Middle frontal gyrus (tissue), 1 donor: ENCODE results near the gene UNC5A.
"Not testable (repeated sequence)": the region's sequence is repeated elsewhere in the genome, so short reads cannot be mapped to it uniquely, and the experiment has no call there.

Experiments used
- DNase-seq: peaks from one replicate; pipeline ENCODE4 v3.0.0-alpha.2; 2015; ENCODE audit warnings: low spot score; ENCODE audit errors: extremely low spot score

UNC5A gene

GRCh38 chr5:176862330-176862995 lies 52.1 kb downstream of the UNC5A start:
- DNase-seq = no peak

- DNase-seq = no peak
These were observed 52.8 kb downstream of the UNC5A start for GRCh38 chr5:176863041-176863764.

GRCh38 chr5:176863765-176864098 lies 53.4 kb downstream of the UNC5A start:
- no peak for DNase-seq

GRCh38 chr5:176864755-176865154 lies 54.4 kb downstream of the UNC5A start:
- no peak for DNase-seq

- DNase-seq = no peak
These were observed 55.6 kb downstream of the UNC5A start for GRCh38 chr5:176865964-176866363.

GRCh38 chr5:176866707-176867310 lies 56.5 kb downstream of the UNC5A start:
- DNase-seq = no peak

GRCh38 chr5:176868126-176868525 lies 57.8 kb downstream of the UNC5A start:
- DNase-seq = no peak

- DNase-seq = no peak
These were observed 58.4 kb downstream of the UNC5A start for GRCh38 chr5:176868731-176869130.

- no peak for DNase-seq
These were observed 59.2 kb downstream of the UNC5A start for GRCh38 chr5:176869501-176870109.

- DNase-seq = no peak
These were observed 59.8 kb downstream of the UNC5A start for GRCh38 chr5:176870110-176870591.

- not testable (repeated sequence) for DNase-seq
These were observed 60.3 kb downstream of the UNC5A start for GRCh38 chr5:176870644-176871043.

GRCh38 chr5:176872586-176872985 lies 62.2 kb downstream of the UNC5A start:
- not testable (repeated sequence) for DNase-seq

GRCh38 chr5:176873011-176873410 lies 62.7 kb downstream of the UNC5A start:
- DNase-seq = not testable (repeated sequence)

GRCh38 chr5:176873541-176874172 lies 63.3 kb downstream of the UNC5A start:
- no peak for DNase-seq

GRCh38 chr5:176874198-176874780 lies 63.9 kb downstream of the UNC5A start:
- DNase-seq = no peak

- no peak for DNase-seq
These were observed 64.7 kb downstream of the UNC5A start for GRCh38 chr5:176875014-176875550.

- no peak for DNase-seq
These were observed 65.6 kb downstream of the UNC5A start for GRCh38 chr5:176875783-176876505.

- no peak for DNase-seq
These were observed 66.4 kb downstream of the UNC5A start for GRCh38 chr5:176876506-176877431.

- no peak for DNase-seq
These were observed 67.5 kb downstream of the UNC5A start for GRCh38 chr5:176877793-176878331.
